ENCODE measurements around the gene GABRG3.

Gene GABRG3

DNA sequence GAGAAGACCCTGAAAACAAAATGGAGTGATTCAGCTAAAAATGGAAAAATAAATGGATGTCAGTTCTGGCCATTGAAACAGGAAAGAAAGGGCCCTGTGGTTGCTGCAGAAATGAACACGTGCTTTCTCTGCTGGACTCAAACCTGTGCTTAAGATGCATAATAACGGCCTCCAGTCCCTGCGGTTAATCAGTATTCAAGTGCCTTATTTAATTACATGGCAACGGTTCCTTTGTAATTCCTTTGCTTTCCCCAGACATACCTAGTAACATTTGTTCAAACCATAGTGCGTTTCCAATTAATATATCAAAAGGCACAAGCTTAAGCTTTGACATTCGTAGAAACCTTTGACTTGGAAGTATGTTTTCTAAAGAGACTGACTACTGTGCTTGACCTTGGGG is 428.3 kb downstream of the GABRG3 start:
- no peak overlapping the region for H3K4me3 ChIP-seq (ENCODE audit: insufficient read depth, low read length, poor library complexity, severe bottlenecking)
- H3K4me2 ChIP-seq (ENCODE audit: low read depth, low read length, poor library complexity, severe bottlenecking), result no peak overlapping the region
- H3K79me2 ChIP-seq (ENCODE audit: insufficient read depth, low read length), result no peaks in the 10 kb centered on the region

DNA sequence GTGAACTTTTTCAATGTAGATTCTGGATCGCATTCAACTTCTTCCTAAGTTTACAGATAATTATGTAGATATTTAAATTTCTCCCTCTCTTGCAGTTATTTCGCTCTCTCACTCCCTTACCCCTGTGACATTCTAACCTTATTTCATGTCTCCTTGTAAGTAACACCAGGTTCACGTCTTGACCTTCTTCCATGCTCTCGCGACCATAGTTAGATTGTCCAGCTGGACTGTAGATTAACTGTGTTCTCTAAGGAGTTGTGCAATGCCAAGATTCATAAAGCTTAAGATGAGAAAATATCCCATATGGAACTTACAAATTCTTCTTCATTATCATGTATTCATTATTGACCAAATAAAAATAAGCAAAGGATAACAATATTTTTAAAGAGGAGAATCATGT is 430.5 kb downstream of the GABRG3 start:
- H2AFZ ChIP-seq (ENCODE audit: low read depth, low read length, severe bottlenecking), result no peak overlapping the region
- no peaks in the 10 kb centered on the region for H3K9me3 ChIP-seq (ENCODE audit: insufficient read depth, low read length)
- no peaks in the 10 kb centered on the region for H3K36me3 ChIP-seq (ENCODE audit: low read length)
- H3K79me2 ChIP-seq (ENCODE audit: insufficient read depth, low read length), result no peaks in the 10 kb centered on the region
- H3F3A ChIP-seq (ENCODE audit: insufficient read depth), result no peaks in the 10 kb centered on the region
- H4K20me1 ChIP-seq (ENCODE audit: low read depth, low read length), result no peaks in the 10 kb centered on the region
- no peak for TF ChIP-seq EZH2phosphoT487 (conservative IDR thresholded peaks at IDR 0.05; ENCODE audit: low read length)
- TF ChIP-seq, protein P1, sequence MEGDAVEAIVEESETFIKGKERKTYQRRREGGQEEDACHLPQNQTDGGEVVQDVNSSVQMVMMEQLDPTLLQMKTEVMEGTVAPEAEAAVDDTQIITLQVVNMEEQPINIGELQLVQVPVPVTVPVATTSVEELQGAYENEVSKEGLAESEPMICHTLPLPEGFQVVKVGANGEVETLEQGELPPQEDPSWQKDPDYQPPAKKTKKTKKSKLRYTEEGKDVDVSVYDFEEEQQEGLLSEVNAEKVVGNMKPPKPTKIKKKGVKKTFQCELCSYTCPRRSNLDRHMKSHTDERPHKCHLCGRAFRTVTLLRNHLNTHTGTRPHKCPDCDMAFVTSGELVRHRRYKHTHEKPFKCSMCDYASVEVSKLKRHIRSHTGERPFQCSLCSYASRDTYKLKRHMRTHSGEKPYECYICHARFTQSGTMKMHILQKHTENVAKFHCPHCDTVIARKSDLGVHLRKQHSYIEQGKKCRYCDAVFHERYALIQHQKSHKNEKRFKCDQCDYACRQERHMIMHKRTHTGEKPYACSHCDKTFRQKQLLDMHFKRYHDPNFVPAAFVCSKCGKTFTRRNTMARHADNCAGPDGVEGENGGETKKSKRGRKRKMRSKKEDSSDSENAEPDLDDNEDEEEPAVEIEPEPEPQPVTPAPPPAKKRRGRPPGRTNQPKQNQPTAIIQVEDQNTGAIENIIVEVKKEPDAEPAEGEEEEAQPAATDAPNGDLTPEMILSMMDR (IDR thresholded peaks at IDR 0.05; ENCODE audit: insufficient read depth, low read length, poor library complexity, severe bottlenecking), result no peak
- no peak overlapping the region for H3K4me3 ChIP-seq (ENCODE audit: insufficient read depth, low read length, poor library complexity, severe bottlenecking)
- no peak overlapping the region for H3K4me2 ChIP-seq (ENCODE audit: low read depth, low read length, poor library complexity, severe bottlenecking)
- no peak overlapping the region for H3K9ac ChIP-seq (ENCODE audit: low read length)
- H3K27ac ChIP-seq (ENCODE audit: low read depth, low read length), result no peak overlapping the region
- no peaks in the 10 kb centered on the region for H3K27me3 ChIP-seq (ENCODE audit: low read length)
- no peaks in the 10 kb centered on the region for H3K9me2 ChIP-seq (replicated peaks; ENCODE audit: insufficient read depth, low read length)

More for the DNA sequence above, 428.3 kb downstream of the GABRG3 start:
- Histone ChIP-seq H3K9me2 (replicated peaks; ENCODE audit: insufficient read depth, low read length) (no peaks in the 10 kb centered on the region), H3K27me3 (ENCODE audit: low read length) (no peaks in the 10 kb centered on the region), H3K9me3 (ENCODE audit: insufficient read depth, low read length) (no peaks in the 10 kb centered on the region), H3K27ac (ENCODE audit: low read depth, low read length) (no peak overlapping the region), H3F3A (ENCODE audit: insufficient read depth) (no peaks in the 10 kb centered on the region), H4K20me1 (ENCODE audit: low read depth, low read length) (no peaks in the 10 kb centered on the region), H2AFZ (ENCODE audit: low read depth, low read length, severe bottlenecking) (no peak overlapping the region), H3K9ac (ENCODE audit: low read length) (no peak overlapping the region), H3K36me3 (ENCODE audit: low read length) (no peaks in the 10 kb centered on the region)
- TF ChIP-seq, protein P1 (IDR thresholded peaks at IDR 0.05; ENCODE audit: insufficient read depth, low read length, poor library complexity, severe bottlenecking), result no peak
- TF ChIP-seq EZH2phosphoT487 (conservative IDR thresholded peaks at IDR 0.05; ENCODE audit: low read length), result no peak

DNA sequence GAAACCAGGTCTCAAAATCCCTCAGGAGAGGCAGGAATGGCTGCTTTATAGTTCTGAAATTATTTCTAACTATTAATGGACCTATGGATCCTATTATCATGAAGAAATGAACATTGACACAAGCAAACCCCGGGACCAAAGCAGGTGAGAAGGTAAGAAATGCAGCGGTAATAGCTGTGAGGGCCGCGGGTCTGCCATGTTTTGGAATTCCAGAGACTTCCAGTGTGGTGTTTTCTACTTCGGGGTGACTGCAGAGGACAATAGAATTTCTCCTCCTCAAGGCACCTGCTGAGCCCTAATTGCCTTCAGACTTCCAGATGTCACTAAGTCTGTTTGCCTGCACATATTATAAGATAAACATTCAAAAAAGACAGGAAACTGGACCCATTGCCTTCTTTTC is 437.4 kb downstream of the GABRG3 start:
- no peaks in the 10 kb centered on the region for H3K27me3 ChIP-seq (ENCODE audit: low read length)
- no peak overlapping the region for H3K4me3 ChIP-seq (ENCODE audit: insufficient read depth, low read length, poor library complexity, severe bottlenecking)
- H3K4me2 ChIP-seq (ENCODE audit: low read depth, low read length, poor library complexity, severe bottlenecking), result no peak overlapping the region
- H2AFZ ChIP-seq (ENCODE audit: low read depth, low read length, severe bottlenecking), result no peak overlapping the region
- H4K20me1 ChIP-seq (ENCODE audit: low read depth, low read length), result no peaks in the 10 kb centered on the region
- H3F3A ChIP-seq (ENCODE audit: insufficient read depth), result no peaks in the 10 kb centered on the region
- no peaks in the 10 kb centered on the region for H3K79me2 ChIP-seq (ENCODE audit: insufficient read depth, low read length)
- no peaks in the 10 kb centered on the region for H3K36me3 ChIP-seq (ENCODE audit: low read length)
- no peaks in the 10 kb centered on the region for H3K9me3 ChIP-seq (ENCODE audit: insufficient read depth, low read length)
- TF ChIP-seq EZH2phosphoT487 (conservative IDR thresholded peaks at IDR 0.05; ENCODE audit: low read length), result no peak
- TF ChIP-seq, protein P1 (IDR thresholded peaks at IDR 0.05; ENCODE audit: insufficient read depth, low read length, poor library complexity, severe bottlenecking), result no peak
- H3K9me2 ChIP-seq (replicated peaks; ENCODE audit: insufficient read depth, low read length), result no peaks in the 10 kb centered on the region
- no peak overlapping the region for H3K27ac ChIP-seq (ENCODE audit: low read depth, low read length)
- no peak overlapping the region for H3K9ac ChIP-seq (ENCODE audit: low read length)
